ENCODE results near the gene APIP. TPM values are rescaled to one million over a fixed set of nuclear protein-coding genes. Genes with fewer than 3 reads are reported as not detected.

APIP gene
- total RNA-seq, 4 donors from 2014 or later, result 20.7 to 40.4 (median 29.0) TPM

DNA sequence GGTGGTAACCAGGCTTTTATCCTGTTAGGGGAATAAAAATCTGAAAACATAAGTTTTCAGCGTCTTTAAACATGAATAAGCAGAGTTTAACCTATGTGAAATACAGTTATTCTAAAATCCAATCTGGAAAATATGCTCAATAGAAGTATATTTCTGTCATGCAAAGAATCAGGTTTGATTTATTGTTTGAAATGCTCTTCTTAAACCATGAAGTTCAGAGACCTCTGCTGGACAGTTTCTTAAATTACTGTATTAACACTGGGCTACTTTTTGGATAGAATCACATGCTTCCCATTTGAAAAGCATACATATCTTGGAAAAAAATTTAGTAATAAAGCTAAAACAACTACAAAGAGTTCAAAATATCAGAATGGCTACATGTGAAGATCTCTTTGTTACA, 25.4 kb downstream of the APIP start:
- intact Hi-C loops (cut with DNase I; ENCODE audit: low total_unique reads), result no loop called here
- Histone ChIP-seq H3K4me1 (no peaks in the 10 kb centered on the region), H3K36me3 (no peaks in the 10 kb centered on the region), H3K9me3 (no peaks in the 10 kb centered on the region), H3K4me3 (no peak overlapping the region), H3K27ac (no peak overlapping the region), H3K27me3 (no peaks in the 10 kb centered on the region)
- TF ChIP-seq, protein P1, sequence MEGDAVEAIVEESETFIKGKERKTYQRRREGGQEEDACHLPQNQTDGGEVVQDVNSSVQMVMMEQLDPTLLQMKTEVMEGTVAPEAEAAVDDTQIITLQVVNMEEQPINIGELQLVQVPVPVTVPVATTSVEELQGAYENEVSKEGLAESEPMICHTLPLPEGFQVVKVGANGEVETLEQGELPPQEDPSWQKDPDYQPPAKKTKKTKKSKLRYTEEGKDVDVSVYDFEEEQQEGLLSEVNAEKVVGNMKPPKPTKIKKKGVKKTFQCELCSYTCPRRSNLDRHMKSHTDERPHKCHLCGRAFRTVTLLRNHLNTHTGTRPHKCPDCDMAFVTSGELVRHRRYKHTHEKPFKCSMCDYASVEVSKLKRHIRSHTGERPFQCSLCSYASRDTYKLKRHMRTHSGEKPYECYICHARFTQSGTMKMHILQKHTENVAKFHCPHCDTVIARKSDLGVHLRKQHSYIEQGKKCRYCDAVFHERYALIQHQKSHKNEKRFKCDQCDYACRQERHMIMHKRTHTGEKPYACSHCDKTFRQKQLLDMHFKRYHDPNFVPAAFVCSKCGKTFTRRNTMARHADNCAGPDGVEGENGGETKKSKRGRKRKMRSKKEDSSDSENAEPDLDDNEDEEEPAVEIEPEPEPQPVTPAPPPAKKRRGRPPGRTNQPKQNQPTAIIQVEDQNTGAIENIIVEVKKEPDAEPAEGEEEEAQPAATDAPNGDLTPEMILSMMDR (IDR thresholded peaks at IDR 0.05), result no peak
- no peak for TF ChIP-seq POLR2A (IDR thresholded peaks at IDR 0.05)
- no peak for DNase-seq

DNA sequence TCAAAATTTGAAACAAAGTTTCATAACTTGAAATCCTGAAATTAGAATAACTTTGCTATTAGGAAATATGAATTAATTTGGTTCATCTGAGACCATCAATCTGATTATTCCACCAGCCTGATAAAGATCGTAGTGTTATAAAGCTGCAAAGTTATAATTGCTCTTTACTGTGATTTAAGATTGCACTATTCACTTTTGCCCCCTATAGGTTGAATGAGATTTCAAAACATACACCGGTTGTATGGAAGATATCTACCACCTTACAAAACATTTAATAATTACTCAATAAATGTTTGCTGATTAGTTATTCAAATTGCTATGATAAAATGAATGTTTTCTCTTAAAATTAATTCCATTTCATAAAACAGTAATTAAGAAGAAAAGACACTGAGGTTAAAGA, 26.1 kb downstream of the APIP start:
- H3K36me3 ChIP-seq, result no peaks in the 10 kb centered on the region
- no peaks in the 10 kb centered on the region for H3K4me1 ChIP-seq
- DNase-seq, result no peak
- intact Hi-C loops (cut with DNase I; ENCODE audit: low total_unique reads), result no loop called here
- TF ChIP-seq, protein P1 (IDR thresholded peaks at IDR 0.05), result no peak
- TF ChIP-seq POLR2A (IDR thresholded peaks at IDR 0.05), result no peak
- H3K27ac ChIP-seq, result no peak overlapping the region
- no peaks in the 10 kb centered on the region for H3K27me3 ChIP-seq
- no peak overlapping the region for H3K4me3 ChIP-seq
- H3K9me3 ChIP-seq, result no peaks in the 10 kb centered on the region

DNA sequence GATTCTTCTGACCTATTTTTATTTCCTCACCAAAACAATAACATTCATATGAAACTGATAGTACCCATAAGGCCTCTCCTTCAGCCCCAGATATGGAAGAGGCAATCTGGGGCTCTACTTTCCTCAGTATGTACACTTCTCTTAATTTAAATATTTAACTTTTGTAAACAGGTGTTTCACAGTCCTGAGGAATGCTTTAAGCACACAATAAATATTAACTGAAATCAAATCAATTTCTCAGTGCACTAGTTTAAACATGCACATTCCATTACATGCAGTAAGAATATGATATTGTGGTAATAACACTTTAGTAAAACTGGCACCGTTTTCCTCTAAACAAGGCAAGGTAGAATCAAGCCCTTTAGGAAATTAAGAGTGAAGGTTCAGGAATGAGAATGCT, 28.9 kb downstream of the APIP start:
- intact Hi-C loops (cut with DNase I; ENCODE audit: low total_unique reads), result no loop called here
- H3K27me3 ChIP-seq, result no peaks in the 10 kb centered on the region
- no peaks in the 10 kb centered on the region for H3K4me1 ChIP-seq
- DNase-seq, result no peak
- no peak overlapping the region for H3K27ac ChIP-seq
- no peaks in the 10 kb centered on the region for H3K36me3 ChIP-seq
- no peak for TF ChIP-seq POLR2A (IDR thresholded peaks at IDR 0.05)
- TF ChIP-seq, protein P1 (IDR thresholded peaks at IDR 0.05), result no peak
- no peaks in the 10 kb centered on the region for H3K9me3 ChIP-seq
- H3K4me3 ChIP-seq, result no peak overlapping the region

DNA sequence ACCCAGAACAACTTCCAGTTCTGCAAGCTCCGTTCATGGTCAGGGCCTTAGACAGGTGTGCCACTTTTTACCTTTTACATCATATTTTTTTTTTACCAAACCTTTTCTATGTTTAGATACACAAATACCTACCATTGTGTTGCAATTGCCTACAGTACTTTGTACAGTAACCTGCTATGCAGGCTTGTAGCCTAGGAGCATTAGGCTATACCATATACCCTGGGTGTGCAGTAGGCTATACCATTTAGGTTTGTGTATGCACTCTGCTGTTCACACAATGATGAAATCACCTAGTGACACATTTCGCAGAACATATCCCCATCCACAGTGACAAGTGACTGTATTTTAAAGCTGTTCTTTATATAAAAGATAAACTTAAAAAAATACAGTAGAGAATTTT, 29.6 kb downstream of the APIP start:
- no peak for TF ChIP-seq POLR2A (IDR thresholded peaks at IDR 0.05)
- TF ChIP-seq, protein P1 (IDR thresholded peaks at IDR 0.05), result no peak
- Histone ChIP-seq H3K36me3 (no peaks in the 10 kb centered on the region), H3K9me3 (no peaks in the 10 kb centered on the region), H3K27me3 (no peaks in the 10 kb centered on the region), H3K4me3 (no peak overlapping the region), H3K4me1 (no peaks in the 10 kb centered on the region), H3K27ac (no peak overlapping the region)
- intact Hi-C loops (cut with DNase I; ENCODE audit: low total_unique reads), result no loop called here
- DNase-seq, result no peak

DNA sequence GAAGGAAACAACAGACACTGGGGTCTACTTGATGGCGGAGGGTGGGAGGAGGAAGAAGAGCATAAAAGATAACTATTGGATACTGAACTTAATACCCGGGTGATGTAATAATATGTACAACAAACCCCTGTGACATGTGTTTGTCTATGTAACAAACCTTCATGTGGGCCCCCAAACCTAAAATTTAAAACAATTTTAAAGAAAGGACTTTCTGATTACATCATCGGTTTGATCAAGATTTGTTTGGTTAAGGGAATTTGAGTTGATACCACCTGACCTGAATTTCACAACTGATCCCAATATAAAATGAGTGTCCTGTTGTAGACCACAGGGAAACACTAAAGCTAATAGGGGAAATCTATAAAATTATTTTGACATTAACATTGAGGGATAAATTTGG, 34.3 kb downstream of the APIP start:
- DNase-seq, result no peak
- TF ChIP-seq, protein P1 (IDR thresholded peaks at IDR 0.05), result no peak
- no peak for TF ChIP-seq POLR2A (IDR thresholded peaks at IDR 0.05)
- intact Hi-C loops (cut with DNase I; ENCODE audit: low total_unique reads), result no loop called here
- no peaks in the 10 kb centered on the region for H3K27me3 ChIP-seq
- H3K4me3 ChIP-seq, result no peak overlapping the region
- no peaks in the 10 kb centered on the region for H3K4me1 ChIP-seq
- H3K9me3 ChIP-seq, result no peaks in the 10 kb centered on the region
- H3K27ac ChIP-seq, result no peak overlapping the region
- H3K36me3 ChIP-seq, result no peaks in the 10 kb centered on the region
